ENCODE results near the gene NECTIN4.
"Not testable (repeated sequence)": the region's sequence is repeated elsewhere in the genome, so short reads cannot be mapped to it uniquely, and the experiment has no call there.

NECTIN4 gene

GRCh38 chr1:161089251-161089924 lies at the start of gene NECTIN4:
Gene NECTIN4, minus strand, starts transcription at chr1:161089558. Its CDS starts 262 bp downstream, at chr1:161089296.
- DNase-seq (ENCODE audit: low read depth), result no peak

GRCh38 chr1:161138431-161138830 lies 49.1 kb upstream of the NECTIN4 start:
- DNase-seq (ENCODE audit: low read depth), result no peak

- DNase-seq (ENCODE audit: low read depth), result no peak
Measured at GRCh38 chr1:161137881-161138280, 48.5 kb upstream of the NECTIN4 start.

DNA sequence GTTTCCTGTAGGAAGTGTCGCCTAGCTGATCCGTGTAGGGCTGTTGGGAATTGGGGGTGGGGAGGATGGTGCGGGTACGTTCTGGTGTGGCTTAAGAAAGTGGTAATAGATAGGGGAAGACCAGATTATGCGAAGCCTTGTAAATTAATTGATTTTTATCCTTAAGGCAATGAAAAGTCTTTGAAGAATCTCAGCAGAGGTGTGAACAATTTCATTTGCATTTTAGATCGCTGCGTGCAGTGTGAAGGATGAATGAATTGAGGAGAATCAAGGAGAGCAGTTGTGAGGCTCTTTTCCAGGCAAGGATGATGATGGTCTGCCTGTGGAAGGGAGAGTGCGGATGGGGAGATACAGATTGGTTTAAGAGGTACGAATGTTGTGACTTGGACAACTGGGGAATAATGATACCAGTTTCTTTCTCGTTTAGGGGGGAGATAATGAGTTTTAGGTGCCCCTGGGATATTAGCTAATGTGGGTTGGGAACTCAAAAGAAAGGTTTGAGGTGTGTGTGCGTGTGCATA lies 43.9 kb upstream of the NECTIN4 start:
- DNase-seq (ENCODE audit: low read depth), result no peak

- peak; percentile 70 for DNase-seq (ENCODE audit: low read depth)
Measured at GRCh38 chr1:161132410-161133219, 43.3 kb upstream of the NECTIN4 start, which contains the start of gene DEDD. Gene DEDD, minus strand, starts transcription at chr1:161132667. Its CDS starts 8,205 bp downstream, at chr1:161124462.

DNA sequence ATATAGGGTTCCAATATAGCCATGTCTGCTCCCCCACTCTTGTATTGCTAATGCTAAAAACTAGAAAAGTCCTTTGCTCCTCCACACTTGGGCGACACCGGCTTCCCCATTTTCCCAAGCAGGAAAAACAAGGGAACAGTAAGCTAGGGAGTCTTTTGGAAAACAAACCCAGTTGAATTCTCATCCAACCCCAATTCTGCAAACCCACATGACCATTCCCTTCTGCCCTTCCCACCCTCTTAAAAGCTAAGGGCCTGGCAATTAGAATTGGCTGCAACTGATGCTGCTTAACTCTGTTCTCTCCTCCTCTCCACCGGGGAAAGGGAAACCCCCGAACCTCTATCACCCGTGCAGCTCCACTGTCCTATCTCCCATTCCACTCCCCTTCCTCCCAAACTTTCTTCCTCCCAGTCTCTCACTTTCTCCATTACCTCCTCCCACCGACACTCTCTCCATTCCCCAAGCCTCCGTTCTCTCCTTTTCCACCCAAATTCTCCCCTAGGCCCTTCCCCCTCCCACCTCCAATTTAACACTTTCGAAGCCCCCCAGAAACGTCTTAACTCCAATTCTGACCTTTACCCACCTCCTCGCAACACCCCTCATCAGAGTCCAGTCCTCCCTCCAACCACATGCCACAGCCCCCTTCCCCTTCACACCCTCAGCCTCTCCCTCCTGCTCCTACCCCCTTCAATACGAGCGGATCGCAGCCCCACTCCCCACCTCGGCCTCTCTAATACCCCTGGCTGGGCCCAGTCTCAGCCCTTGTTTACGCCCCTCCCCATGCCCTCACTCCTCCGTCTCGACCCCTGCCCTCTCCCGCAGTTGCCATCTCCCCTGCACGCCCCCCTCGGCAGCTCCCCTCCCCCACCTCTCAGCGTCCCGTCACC lies 42.4 kb upstream of the NECTIN4 start:
- DNase-seq (ENCODE audit: low read depth), result no peak

- DNase-seq (ENCODE audit: low read depth), result no peak
Measured at GRCh38 chr1:161130266-161130665, 40.9 kb upstream of the NECTIN4 start.

GRCh38 chr1:161128591-161129420 lies 39.4 kb upstream of the NECTIN4 start:
- DNase-seq (ENCODE audit: low read depth), result no peak

DNA sequence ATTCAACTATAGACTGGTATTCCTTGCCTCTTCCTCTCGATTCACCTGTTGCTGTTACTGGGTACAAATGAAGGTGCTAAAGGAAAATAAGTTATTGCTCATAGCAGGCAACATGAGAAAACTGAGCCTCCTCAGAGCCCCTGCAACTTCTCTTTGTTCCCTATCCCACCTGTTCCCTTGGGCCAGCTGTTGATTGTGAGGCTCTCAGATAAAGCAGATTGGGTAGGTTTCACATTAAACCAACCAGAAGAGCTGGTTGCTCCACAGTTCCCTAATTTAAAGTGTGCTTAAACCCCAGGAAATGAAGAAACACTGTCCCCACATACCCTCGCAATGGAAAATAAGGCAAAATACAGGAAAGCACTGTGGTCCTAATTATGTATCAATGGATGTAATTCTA lies 38.3 kb upstream of the NECTIN4 start:
- DNase-seq (ENCODE audit: low read depth), result no peak

DNA sequence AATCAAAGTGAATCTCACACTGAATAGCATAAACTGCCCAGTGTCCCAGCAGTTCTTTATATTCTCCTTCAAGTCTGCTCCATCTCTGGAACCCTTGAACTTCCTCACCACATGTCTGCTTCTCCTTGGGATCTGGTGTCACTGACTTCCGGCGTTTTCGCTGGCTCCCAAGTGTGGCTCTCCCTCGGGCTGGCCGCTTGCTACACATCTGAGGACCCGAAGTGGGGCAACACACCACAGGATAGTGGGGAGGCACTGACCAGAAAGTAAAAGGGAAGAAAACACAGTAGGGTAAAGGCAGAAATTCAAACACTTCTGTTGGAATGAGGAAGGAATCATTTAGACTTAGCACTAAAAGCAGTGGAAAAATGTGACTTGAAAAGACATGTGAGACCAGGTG lies 33.6 kb upstream of the NECTIN4 start:
- no peak for DNase-seq (ENCODE audit: low read depth)

GRCh38 chr1:161121834-161122233 lies 32.5 kb upstream of the NECTIN4 start:
- DNase-seq (ENCODE audit: low read depth), result no peak

- DNase-seq (ENCODE audit: low read depth), result no peak
Measured at GRCh38 chr1:161121042-161121650, 31.8 kb upstream of the NECTIN4 start.

- no peak for DNase-seq (ENCODE audit: low read depth)
Measured at GRCh38 chr1:161119092-161119903, 29.9 kb upstream of the NECTIN4 start.

DNA sequence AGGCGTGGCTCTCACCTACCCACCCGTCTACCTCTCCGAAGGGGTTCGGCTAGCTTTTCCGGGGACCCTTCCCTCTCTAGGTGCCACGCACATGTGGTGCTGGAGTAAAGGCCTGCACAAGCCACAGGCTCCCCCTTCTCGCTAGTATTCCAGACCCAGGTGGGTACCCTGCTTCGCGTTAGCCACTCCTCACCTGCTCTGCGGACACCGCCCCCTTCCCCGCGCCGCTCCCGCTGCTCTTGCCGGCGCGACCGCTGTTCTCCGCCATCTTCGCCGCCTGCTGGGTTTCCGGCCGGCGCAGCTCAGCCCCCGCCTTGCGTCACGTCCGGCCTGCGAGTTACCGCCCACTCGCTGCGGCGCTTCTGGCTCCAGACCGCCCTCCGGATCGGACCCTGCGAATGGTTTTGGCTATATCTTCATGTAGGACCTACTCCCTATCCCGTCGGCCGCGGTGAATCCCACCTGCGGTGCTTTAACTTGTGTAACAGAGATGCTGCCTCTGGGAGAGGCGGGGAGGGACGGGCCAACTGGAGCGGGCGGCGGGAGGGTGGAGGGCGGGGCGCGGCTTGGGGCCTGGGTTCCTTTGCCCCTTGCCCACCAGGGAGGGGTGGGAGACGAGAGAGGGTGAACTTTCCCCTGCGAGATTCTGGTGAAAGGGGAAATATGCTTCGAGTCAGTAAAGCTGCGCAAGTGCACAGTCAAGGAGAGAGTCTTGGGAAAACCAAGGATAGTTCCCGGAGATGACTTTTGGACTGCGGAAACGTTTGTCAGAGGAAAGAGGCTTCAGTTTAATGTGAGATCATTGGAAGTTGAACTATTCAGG lies 28.6 kb upstream of the NECTIN4 start, which contains the start of the genes NIT1 and PFDN2:
Gene NIT1, plus strand, starts transcription at position 347 of the 823 bp plus-strand sequence. Its CDS starts 72 bp downstream, at position 419.
Gene PFDN2, minus strand, starts transcription at position 279 of the 823 bp plus-strand sequence. Its CDS starts 11 bp downstream, at position 268.
- peak; percentile 71 for DNase-seq (ENCODE audit: low read depth)

DNA sequence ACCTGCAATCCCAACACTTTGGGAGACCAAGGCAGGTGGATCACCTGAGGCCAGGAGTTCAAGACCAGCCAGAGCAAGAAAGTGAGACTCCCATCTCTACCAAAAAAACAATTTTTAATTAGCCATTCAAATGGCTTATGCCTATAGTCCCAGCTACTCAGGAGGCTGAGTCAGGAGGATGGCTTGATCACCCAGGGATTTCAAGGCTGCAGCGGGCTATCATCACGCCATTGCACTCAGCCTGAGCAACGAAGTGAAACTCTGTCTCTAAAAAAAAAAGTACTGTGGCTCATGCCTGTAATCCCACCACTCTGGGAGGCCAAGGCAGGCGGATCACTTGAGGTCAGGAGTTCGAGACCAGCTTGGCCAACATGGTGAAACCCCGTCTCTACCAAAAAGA lies 26.6 kb upstream of the NECTIN4 start:
- not testable (repeated sequence) for DNase-seq (ENCODE audit: low read depth)

DNA sequence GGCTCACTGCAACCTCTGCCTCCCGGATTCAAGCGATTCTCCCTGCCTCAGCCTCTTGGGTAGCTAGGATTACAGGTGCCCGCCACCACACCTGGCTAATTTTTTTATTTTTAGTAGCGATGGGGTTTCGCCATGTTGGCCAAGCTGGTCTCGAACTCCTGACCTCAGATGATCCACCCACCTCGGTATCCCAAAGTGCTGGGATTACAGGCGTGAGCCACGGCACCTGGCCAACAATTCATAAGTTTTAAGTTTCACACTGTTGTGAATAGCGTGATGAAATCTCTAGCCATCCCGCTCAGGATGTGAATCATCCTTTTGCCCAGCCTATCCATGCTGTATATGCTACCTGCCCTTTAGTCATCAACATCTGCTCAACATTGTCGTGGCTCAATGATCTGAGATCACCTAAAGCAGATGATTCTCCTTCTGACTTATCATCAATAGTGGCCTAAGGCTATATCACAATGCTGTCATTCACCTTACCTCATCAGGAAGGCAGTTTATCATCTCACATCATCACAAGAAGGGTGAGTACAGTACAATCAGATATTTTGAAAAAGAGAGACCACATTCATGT lies 25.9 kb upstream of the NECTIN4 start:
- no peak for DNase-seq (ENCODE audit: low read depth)

GRCh38 chr1:161114556-161114955 lies 25.2 kb upstream of the NECTIN4 start:
- no peak for DNase-seq (ENCODE audit: low read depth)

DNA sequence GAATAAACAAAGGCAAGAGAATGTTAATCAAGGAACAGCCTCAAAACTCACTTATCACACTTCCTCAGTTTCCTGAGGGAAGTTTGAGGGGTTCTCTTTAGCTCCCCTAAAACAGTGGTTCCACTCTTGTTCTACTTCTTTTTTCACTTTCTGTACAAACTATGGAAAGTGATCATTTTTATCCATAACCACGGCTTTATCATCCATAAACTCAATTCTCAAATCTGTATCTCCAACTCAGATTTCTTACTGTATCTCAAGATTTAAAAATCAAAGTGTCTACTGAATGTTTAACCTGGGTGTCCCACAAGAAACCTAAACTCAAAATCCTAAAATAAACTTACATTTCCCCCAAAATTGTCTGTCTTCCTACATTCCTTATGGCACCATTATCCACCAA lies 24.6 kb upstream of the NECTIN4 start:
- no peak for DNase-seq (ENCODE audit: low read depth)
